SH-SY5Y (cell line): ENCODE measurements around the gene RPS6KA5.

Experiments used
- GATA2 ChIP-seq: IDR thresholded peaks from 2 replicates; pipeline ENCODE4 v1.6.1; 2011; ENCODE audit warnings: mild to moderate bottlenecking, low read depth, low read length
- GATA3 ChIP-seq: IDR thresholded peaks from 2 replicates; pipeline ENCODE4 v1.6.1; 2011; ENCODE audit warnings: low read depth, mild to moderate bottlenecking, low read length, moderate library complexity

DNA sequence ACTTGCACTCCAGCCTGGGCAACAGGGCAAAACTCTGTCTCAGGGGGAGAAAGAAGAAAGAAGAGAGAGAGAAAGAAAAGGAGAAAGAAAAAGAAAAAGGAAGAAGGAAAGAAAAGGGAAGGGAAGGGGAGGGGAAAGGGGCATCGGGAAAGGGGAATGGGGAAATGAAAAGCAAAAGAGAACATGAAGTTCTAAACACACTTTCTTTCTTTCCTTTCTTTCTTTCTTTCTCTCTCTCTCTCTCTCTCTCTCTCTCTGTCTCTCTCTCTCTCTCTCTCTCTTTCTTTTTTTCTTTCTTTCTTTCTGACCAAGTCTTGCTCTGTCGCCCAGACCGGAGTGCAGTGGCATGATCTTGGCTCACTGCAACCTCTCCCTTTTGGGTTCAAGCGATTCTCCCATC is 76.9 kb downstream of the RPS6KA5 start:
- no peak for TF ChIP-seq GATA2
- TF ChIP-seq GATA3 = no peak
